Measurements from ENCODE around the gene SNRNP40. TPM values are rescaled to one million over a fixed set of nuclear protein-coding genes. Genes with fewer than 3 reads are reported as not detected.
"Not testable (repeated sequence)": the region's sequence is repeated elsewhere in the genome, so short reads cannot be mapped to it uniquely, and the experiment has no call there.

Gene SNRNP40
- total RNA-seq, 1 experiment from 2014 or later: 153 TPM

DNA sequence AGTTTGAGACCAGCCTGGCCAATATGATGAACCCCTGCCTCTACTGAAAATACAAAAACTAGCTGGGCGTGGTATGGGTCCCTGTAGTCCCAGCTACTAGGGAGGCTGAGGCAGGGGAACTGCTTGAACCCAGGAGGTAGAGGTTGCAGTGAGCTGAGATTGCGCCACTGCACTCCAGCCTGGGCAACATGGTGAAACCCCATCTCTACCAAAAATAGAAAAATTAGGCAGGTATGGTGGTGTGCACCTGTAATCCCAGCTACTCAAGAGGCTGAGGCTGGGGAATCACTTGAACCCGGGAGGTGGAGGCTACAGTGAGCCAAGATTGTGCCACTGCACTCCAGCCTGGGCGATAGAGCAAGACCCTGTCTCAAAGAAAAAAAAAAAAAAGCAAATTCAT, 8.8 kb downstream of the SNRNP40 start:
- not testable (repeated sequence) for DNase-seq (ENCODE audit: low read depth)

DNA sequence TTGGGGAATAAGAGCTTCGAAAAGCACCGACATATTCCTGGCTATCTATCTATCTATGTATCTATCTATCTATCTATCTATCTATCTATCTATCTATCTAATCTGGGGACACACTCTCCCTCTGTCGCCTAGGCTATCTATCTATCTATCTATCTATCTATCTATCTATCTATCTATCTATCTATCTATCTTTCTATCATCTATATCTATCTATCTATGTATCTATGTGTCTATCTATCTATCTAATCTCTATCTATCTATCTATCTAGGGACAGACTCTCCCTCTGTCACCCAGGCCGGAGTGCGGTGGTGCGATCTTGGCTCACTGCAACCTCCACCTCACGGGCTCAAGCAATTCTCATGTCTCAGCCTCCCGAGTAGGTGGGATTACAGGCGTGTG, 14.2 kb downstream of the SNRNP40 start:
- not testable (repeated sequence) for DNase-seq (ENCODE audit: low read depth)

GRCh38 chr1:31273619-31274018, 23.0 kb downstream of the SNRNP40 start:
- no peak for DNase-seq (ENCODE audit: low read depth)

- no peak for DNase-seq (ENCODE audit: low read depth)
Measured at GRCh38 chr1:31272369-31272768, 24.2 kb downstream of the SNRNP40 start.

- DNase-seq (ENCODE audit: low read depth): no peak
Measured at GRCh38 chr1:31266547-31266946, 30.0 kb downstream of the SNRNP40 start.

DNA sequence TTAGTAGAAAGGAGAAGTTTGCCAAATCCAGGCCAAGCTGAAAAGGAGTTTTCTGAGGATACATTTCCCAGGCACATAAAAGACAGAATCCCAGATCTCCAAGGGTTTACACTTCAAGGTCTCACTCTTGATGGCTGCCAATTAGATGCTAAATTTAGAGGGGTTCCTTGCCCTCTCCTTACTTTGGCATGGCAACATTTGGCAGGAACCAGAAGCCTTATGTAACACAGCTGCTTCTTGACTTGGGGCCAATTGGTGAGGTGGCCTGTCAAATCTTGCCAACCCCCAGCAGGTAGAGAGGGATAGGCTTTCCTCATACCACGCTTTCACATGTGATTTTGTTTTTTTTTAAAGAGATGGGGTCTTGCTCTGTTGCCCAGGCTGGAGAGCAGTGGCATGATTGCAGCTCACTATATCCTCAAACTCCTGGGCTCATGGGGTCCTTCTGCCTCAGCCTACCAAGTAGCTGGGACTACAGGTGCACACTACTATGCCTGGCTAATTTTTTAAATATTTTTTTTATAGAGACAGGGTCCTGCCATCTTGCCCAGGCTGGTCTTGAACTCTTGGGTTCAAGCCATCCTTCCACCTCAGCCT, 31.7 kb downstream of the SNRNP40 start:
- DNase-seq (ENCODE audit: low read depth): no peak

DNA sequence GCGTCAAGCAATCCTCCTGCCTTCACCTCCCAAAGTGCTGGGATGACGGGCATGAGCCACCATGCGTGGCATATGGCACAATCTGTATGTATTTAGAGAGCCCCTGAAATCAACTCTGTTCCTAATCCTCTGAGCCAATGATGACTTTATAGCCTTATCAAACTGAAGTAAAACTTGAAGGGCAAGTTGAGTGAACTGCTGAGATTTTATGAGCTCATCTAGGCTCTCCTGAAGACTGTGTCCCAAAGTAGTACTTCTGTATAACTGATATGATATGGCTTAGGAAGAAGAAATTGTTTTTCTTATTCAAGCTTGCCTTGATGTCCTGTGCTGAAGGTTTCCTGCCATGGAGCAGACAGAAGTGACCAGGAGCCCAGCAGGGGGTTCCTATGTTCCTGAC, 33.2 kb downstream of the SNRNP40 start:
- no peak for DNase-seq (ENCODE audit: low read depth)

DNA sequence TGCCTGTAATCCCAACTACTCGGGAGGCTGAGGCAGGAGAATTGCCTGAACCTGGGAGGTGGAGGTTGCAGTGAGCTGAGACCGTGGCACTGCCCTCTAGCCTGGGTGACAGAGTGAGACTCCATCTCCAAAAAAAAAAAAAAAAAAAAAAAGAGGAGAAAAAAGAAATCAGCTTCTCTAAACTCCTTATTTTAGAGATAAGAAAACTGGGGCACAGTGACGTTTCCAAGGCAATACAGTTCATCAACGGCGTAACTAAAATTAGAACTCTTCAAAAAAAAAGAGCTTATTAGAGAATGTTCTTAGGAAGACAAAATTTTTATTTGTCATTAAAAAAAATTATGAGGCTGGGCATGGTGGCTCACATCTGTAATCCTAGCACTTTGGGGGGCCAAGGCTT, 34.2 kb downstream of the SNRNP40 start:
- not testable (repeated sequence) for DNase-seq (ENCODE audit: low read depth)

- no peak for DNase-seq (ENCODE audit: low read depth)
Measured at GRCh38 chr1:31261916-31262315, 34.7 kb downstream of the SNRNP40 start.

DNA sequence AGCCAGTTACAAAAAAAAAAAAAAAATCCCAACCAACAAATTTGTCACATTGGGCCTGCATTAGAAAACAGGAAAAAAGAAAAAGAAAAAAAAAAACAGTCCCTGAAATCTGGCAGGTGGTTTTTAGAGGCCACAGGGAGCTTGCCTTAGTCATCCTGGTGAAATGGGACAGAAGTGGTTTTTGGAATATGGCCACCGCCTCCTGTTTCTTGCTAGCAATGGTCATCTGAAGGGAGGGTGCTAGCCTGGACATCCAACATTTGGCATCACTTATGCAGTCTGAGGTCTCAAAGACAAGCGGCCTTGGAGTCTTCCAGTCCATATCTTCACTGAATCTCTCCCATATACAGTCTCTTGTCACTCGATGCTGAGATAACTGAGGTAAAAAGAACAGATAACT, 36.8 kb downstream of the SNRNP40 start:
- peak; percentile 29 for DNase-seq (ENCODE audit: low read depth)

- DNase-seq (ENCODE audit: low read depth): no peak
Measured at GRCh38 chr1:31258581-31258980, 38.0 kb downstream of the SNRNP40 start.

DNA sequence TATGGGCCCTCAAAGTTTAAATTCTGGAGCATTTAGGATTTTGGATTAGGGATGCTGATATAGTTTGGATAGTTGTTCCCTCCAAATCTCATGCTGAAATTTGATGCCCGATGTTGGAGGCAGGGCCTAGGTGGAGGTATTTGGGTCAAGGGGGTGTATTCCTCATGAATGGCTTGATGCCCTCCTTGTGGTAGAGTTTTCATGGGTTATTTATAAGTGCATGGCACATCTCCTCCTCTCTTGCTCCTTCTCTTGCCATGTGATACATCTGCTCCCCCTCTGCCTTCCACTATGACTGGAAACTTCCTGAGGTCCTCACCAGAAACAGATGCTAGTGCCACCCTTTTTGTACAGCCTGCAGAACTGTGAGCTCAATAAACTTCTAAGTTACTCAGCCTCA, 39.4 kb downstream of the SNRNP40 start:
- DNase-seq (ENCODE audit: low read depth): no peak

GRCh38 chr1:31249854-31250253, 46.7 kb downstream of the SNRNP40 start:
- no peak for DNase-seq (ENCODE audit: low read depth)

DNA sequence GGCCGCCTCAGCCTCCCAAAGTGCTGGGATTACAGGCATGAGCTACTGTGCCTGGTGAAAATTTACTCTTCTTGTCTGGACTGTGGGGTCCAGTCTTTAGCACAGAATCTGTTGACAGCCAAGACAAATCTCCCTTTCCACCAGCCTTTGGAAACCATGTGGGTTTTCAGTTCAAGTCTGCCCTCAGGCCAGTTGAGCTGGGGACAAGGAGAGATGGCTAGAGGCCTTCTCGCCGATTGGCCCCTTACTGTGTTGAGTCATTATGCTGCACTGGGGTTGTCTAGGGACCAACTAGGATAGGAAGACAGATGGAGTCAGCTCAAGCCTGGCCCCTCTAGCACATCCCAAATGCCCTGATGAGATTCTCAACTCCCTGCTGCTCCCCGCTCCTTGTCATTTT, 48.3 kb downstream of the SNRNP40 start:
- peak; percentile 70 for DNase-seq (ENCODE audit: low read depth)

GRCh38 chr1:31244326-31244725, 52.3 kb downstream of the SNRNP40 start:
- peak; percentile 50 for DNase-seq (ENCODE audit: low read depth)

DNA sequence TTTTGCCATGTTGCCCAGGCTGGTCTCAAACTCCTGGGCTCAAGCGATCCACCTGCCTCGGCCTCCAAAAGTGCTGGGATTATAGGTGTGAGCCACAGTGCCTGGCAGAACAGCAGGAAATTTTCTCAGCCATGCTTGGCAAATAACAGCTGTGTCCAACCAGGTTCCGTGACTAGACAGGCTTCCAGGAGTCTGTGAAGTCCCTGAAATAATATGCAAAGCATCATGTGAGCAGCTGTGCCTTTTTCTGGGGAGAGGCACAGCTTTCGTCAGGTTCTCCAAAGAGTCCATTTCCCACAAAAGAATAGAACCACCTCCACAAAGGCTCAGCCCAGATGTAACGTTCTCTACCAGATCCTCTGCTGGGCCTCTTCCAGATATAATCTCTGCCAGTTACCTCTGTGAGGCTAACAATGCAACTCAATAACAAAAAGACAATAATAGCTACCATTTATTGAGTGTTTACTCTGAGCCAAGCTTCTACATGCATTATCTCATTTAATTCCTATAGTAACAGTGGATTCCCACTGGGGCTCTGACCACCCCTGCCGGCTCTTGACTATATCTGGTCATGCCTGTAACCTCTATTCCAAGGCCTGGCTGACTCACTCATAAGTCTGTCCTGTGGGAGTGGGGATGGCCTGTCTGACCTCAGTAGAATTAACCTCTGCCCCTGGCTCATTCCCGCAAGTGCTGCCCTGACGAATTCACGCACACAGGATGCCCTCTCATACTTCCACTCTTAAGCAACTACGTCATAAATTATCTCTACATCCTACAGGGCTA, 52.9 kb downstream of the SNRNP40 start:
- DNase-seq (ENCODE audit: low read depth): peak; percentile 29

DNA sequence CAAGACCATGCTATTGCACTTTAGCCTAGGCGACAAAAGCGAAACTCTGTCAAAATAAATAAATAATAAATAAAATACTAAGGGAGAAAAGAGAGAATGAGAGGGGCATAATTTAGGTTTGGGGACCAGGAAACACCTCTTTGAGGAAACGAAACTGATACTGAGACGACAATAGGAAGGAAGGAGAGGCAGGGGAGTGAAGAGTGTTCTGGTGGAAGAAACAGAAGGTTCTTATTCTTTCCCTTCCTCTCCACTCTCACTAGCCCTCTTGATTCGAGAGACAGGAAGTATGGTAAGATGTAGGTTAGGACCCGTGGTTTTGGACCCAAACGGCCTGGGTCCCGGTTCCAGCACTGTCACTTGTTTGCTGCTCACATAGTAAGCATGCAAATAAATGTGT, 55.3 kb downstream of the SNRNP40 start:
- no peak for DNase-seq (ENCODE audit: low read depth)

DNA sequence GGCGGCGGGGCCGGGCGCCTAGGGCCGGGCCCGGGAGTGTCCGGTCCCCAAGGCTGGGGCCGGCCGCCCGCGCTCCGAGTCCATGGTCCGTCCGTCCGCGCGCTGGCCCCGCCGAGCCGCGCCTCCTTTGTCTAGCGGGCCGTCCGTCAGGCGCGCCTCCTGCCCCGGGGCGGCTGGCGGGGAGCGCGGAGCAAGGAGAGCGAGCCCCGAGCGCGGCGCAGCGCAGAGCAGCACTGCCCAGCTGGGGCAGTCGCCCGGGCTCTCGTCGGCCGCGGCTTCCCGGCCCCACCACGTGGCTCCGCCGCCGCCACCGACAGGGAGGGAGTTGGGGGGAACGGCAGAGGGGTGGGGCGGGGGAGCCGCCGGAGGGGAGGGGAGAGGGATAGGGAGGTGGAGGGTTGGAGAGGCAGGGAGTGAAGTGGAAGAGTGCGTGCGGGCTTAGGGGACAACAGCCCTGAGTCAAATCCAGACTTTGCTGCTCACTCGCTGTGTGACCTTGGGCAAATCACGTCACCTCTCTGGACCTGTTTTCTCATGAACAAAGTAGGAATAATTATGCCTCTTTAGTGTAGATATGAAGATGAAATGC, 56.8 kb downstream of the SNRNP40 start, which contains the start of gene NKAIN1:
TSS of gene NKAIN1 (minus strand) at position 235 of the 589 bp plus-strand sequence. CDS start 340 bp downstream, outside the sequence.
- peak; percentile 51 for DNase-seq (ENCODE audit: low read depth)

GRCh38 chr1:31238986-31239613, 57.5 kb downstream of the SNRNP40 start:
- DNase-seq (ENCODE audit: low read depth): peak; percentile 19

- no peak for DNase-seq (ENCODE audit: low read depth)
Measured at GRCh38 chr1:31238612-31238985, 58.0 kb downstream of the SNRNP40 start.

- DNase-seq (ENCODE audit: low read depth): no peak
Measured at GRCh38 chr1:31234870-31235269, 61.7 kb downstream of the SNRNP40 start.

DNA sequence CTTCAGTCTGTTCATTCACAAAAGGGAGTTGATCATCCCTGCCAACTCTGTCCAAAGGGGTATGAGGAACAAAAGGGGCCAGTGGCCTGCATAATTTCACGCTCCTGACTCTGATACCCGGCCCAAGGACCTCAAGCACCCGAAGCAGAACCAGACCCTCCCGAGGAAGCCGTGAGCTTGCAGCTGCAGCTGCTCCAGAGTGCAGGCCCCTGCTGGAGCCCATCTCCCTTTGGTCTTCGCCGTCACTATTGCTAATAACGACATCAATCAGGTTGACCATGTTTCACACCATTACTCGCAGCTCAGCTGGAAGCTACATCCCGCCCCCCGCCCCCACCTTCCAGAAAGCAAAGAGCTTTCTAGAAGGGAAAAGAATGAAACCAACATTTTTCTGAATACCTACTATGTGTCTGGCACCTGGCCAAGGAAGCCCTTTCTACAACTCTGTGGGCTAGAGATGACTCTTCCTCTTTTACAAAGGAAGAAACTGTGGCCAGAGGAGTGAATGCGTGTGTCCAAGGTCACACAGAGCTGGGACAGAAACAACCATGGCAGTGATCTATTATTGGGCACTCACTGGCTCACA, 62.4 kb downstream of the SNRNP40 start:
- DNase-seq (ENCODE audit: low read depth): no peak

Data from M059J (cell line).